Medulla oblongata (tissue), 1 donor: ENCODE results near the gene PRKAR2B.
"Not testable (repeated sequence)": the region's sequence is repeated elsewhere in the genome, so short reads cannot be mapped to it uniquely, and the experiment has no call there.

Source experiments
- DNase-seq: peaks from one replicate; pipeline ENCODE4 v3.0.0-alpha.2; 2015; ENCODE audit errors: extremely low spot score

Gene PRKAR2B

DNA sequence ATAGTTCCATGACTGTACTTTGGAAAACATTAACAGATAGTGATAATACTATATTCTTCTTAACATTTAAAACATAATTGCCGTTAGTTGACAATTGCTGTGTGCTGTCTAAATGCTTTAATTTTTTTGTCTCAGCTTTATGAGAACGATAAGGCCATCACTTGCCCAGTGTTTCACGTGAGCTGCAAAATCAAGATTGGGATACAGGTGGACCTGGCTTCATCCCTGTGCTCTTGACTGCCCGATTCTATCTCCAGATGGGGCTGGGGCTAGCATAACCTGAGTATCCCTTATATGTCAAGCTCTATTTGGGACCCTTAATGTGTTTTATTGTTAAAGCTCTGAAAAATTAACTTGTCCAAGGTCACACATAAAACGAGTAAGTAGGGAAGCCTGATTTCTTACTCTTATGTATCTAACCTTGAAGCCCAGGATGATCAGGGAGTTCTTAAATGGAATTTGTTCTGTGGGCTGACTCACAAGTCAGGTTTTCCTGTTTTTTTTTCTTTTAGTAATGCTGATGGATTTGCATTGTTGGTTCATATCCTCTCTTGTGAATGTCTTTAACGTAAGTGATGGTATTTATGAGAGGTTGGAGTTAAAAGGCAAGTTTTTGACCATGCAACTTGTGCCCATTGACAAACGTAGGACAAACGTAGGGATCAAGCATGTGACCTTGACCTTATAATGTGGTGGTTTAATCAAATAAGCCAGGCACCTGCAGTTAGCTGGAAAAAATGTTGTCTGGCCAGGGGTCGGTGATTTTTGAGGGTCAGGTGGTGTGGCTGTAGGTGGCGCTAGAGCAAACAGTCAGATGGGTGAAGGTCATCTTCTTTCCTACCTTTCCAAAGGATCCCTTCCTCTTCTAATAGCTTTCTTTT lies 3.6 kb downstream of the PRKAR2B start:
- DNase-seq, result no peak

DNA sequence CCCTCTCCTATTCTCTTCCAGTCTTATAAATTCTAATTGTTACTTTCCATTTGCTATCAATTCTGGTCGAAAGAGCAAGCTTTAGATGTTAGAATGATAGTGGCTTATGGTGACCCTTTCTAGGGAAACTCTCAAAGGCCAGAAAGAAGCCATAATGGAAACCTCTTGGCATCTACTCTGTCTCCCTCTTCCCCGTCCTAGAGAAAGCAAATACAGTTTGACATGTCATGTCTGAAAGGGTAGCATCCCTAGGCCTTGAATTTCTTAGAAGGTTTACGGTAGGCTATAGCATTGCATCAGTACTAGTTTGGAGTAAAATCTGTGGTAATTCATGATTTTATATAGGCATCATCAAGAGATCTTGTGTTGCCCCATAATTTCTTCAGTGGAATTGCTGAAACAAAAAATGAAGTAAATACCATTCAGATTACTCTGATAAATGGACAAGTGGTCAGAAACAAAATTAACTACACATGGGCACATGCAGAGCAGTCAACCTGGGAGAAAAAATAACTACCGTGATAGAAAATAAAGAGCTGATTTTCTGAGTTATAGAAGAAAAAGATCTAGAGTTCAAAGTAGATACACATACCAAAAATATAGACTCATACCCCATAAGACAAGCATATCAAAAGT lies 4.4 kb downstream of the PRKAR2B start:
- no peak for DNase-seq

DNA sequence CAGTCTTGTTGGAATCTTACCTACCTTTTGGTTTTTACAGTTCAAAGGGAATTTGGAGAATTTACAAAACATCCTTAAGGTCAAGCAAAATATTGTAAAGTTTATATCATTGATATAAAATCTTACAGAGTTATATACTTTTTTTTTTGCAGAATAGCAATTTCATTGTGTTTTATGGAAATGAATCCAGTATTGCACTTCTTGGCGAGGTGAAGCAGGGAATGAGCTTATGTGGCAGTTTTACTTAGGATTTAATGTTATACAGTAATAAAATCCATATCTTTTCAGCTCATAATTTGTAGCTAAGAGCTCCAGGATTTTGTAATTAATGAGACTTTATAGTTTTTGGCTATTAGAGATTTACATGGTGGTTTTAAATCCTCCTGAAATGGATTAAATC lies 5.0 kb downstream of the PRKAR2B start:
- DNase-seq, result no peak

DNA sequence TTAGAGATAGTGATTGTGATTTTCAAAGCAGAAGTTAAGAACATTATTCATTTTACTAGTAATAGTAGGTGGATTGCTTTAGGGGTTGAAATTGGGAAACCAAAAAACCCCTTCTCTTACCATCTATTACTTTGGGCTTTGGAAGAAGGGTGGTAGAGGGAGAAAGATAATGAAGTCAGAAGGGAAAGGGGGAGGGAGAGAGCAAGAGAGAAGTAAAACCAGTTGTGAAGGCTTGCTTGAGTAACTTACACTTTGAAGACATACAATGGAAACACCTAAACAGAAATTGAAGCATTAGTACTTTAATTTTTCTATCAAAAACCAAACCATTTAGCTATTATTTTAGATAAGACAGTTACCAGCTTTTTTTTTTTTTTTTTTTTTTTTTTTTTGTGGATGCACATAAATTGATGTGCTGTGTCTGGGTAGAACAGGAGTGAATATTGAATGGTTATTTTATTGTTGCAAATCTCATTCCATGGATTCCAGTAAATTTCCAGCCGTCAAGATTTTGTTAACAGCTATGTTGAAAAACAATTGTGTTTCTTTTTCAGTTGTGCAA lies 5.5 kb downstream of the PRKAR2B start:
- DNase-seq, result no peak

DNA sequence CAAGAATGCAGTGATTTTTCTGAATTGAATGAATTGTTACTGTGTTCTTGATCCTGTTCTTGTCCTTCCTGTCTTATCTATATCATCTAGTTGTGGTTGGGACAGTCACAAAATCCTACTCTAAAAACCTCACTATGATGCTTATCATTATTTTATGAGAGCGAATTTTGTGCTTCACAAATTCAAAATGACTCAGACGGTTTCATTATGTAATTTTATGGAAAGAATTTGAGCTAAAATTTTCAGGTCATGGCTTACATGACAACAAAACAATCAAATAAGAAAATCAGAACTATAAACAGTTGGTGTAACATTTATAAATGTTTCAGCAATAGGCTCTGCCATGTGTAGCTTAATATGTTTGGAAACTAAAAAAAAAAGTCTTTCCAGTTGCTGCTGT lies 6.9 kb downstream of the PRKAR2B start:
- DNase-seq, result no peak

DNA sequence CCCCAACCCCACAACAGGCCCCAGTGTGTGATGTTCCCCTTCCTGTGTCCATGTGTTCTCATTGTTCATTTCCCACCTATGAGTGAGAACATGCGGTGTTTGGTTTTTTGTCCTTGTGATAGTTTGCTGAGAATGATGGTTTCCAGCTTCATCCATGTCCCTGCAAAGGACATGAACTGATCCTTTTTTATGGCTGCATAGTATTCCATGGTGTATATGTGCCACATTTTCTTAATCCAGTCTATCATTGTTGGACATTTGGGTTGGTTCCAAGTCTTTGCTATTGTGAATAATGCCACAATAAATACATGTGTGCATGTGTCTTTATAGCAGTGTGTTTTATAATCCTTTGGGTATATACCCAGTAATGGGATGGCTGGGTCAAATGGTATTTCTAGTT lies 10.5 kb downstream of the PRKAR2B start:
- not testable (repeated sequence) for DNase-seq

DNA sequence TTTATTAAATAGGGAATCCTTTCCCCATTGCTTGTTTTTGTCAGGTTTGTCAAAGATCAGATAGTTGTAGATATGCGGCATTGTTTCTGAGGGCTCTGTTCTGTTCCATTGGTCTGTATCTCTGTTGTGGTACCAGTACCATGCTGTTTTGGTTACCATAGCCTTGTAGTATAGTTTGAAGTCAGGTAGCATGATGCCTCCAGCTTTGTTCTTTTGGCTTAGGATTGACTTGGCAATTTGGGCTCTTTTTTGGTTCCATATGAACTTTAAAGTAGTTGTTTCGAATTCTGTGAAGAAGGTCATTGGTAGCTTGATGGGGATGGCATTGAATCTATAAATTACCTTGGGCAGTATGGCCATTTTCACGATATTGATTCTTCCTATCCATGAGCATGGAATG lies 11.6 kb downstream of the PRKAR2B start:
- not testable (repeated sequence) for DNase-seq

DNA sequence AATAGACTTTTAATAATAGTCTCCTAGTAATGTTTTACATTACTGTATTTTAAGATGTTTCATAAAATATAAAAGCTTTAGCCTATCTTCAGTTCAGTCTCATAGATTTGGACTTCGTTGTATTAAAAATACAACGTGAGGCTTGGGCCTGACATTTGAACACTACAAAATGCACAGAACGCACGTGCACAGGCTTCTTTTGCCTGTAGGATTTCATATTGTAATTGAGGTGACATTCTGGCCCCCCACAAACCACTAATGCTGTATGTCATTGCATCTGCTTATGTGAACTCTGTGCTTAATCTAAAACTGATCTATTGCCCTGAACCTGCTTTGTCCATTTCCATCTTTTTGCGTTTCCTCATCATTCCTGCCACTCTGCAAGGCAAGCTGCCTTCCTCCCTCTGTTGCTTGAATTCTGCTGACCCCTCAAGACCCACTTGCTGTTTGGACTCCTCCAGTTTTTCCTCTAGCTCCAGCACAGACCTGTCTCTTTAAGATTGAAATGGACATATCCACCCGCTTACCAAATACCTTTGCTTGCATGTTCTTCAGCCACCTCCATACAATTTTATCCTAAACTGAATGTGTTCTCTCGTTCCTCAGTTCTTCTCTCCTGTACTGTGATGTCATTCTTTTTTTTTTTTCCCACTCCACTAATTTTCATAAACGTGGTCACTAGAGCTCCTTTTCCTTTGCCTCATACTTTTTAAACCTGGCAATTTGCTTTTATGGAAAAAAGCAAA lies 12.4 kb downstream of the PRKAR2B start:
- no peak for DNase-seq

DNA sequence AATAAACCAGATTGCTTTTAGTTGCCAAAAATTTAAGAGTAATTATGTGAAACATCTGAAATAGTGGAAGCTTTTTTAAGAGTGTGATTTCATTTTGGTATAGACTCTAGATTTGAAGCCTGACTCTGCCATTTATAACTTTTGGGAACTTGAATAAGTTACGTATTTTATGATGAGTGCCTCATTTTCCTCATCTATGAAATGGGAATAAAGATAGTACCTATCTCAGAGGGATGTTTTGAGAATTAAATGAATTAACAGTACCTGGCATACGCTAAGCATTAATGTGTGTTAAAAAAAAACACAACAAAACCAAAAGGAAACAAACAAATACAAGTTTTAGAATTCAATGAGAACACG lies 12.9 kb downstream of the PRKAR2B start:
- no peak for DNase-seq

DNA sequence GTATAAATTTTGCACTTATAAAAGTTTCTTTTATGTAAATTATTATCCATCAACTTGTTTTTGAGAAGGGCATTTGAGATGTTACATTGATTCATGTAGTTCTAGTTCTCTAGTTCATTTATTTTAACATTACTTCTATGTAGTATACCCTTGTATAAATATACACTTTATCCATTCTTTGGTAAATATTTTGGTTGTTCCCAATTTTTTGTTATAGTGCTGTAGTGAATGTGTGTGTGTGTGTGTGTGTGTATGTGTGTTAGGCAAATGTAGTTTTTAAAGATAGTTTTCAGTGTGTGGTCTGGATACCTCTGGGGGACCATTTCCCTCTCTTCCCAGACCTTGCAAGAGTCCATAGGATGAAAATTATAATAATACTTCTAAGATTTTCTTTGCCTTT lies 15.0 kb downstream of the PRKAR2B start:
- DNase-seq, result no peak

DNA sequence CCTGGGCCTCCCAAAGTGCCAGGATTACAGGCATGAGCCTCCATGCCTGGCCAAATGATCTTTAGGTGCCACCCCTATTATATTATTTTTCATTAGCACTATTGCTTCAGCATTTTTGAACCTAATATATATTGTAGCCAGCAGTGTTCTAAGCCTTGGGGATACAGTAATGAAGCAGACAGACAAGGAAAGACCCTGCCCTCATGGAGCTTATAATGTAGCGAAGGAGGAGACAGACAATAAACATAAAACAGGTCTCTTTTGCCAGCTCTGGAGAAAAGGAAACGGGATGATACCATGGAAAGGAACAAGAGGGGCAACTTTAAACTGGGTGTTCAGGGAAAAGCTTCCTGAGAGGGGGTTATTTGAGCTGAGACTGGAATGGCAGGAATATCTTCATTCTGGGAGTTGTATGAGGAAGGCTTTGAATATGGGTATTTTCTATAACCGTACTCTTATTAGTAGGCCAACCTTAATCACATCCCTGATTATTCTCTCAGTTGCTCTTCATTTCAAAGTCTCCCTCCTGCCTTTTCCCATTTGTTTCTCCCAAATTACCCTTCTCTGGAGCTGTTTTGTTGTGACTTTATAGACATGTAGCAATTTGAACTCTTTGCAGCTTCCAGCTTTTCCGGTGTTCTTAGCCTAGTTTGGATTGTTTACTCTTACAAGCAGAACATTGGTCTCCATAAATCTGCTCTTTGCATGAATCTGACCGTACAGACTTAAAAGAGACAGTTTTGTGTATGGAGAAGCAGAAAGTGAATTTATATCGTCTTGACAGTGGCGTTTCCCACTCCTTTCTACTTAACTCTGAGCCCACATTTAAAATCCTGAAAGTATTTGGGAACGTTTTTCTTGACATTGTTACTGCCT lies 19.0 kb downstream of the PRKAR2B start:
- no peak for DNase-seq

DNA sequence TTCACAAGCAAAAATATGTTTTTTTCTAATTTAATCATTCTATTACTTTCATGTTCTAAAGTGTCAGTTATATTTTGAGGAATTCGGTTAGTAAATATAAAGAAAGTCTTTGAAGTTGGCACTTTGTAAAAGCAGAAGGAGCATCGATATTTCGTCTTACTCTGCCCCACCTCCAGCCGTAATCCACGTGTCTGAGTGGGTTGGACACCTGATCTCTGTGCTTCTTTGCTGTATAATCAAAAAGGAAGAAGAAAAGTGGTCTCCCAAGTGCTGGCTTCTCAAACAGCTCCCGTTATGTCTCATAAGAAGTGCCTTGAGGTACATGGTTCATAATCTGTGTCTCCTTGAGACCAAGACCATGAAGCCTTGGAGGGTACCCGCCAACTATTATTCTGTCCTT lies 19.8 kb downstream of the PRKAR2B start:
- DNase-seq, result no peak

DNA sequence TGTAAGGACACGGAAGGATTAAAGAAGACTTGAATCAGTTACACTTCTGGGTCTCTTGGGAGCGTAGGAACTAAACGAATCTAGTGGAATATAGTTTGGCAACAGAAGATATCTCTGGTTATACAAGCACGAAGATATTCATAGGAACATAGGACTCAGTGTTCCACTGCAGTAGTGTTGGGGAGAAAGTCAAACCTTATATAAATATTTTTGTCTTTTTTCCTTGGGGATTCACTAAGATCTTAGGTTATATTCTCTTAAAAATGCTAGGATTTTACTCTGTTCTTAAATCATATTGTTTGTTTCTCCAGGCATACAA lies 21.4 kb downstream of the PRKAR2B start:
- DNase-seq, result no peak

DNA sequence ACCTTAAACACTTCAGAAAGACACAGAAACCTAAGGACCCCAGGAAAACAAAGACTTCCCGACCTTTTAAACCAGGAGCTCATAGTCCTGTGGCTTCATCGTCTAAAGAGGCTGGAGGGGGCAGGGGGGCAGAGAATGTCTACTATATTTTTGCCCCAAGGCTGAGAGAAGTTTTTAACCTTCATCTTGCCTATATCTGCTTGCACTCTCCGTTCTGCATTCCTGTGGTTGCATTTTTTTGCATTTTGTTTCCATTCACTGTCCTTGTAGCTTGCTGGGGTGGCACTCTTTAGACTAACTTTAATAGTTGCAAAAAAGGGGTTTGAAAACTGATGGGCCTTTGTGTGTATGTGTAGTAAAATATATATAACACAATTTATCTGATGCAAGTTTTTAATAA lies 23.7 kb downstream of the PRKAR2B start:
- DNase-seq, result no peak

DNA sequence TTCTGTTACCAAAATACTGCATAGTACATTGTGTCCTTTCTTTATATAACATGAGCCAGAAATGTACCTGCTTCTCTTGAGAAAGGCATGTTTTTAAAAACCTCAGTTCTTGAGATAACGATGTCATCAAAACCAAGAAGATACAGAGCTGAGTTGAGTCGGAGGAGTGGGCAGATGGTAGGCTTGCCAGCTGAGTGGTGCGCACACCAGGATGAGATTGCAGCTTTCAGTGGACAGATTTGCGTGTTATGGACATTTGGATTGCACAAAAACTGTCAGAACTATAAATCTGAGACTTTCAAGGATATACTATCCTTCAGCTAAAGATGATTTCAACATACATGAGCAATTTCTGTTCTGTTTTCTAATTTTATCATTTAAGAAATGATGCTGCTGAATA lies 25.0 kb downstream of the PRKAR2B start:
- no peak for DNase-seq

DNA sequence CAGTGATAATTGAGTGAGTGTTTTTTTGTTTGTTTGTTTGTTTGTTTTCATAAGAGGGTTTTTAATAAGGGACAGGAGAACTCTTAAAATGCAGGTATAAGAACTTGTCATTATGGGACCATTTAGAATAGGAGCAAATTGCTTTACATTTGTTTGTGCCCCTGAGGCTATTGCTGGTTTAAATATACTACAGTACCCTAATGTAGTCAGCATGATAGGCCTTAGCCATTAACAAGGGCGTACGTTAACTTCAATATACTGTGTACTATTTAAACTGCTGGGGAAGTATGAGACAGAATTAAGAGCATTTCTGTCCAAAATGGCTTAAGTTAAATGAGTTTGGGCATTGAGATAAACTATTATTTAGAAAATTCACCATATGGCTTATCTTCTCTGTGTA lies 26.2 kb downstream of the PRKAR2B start:
- no peak for DNase-seq

DNA sequence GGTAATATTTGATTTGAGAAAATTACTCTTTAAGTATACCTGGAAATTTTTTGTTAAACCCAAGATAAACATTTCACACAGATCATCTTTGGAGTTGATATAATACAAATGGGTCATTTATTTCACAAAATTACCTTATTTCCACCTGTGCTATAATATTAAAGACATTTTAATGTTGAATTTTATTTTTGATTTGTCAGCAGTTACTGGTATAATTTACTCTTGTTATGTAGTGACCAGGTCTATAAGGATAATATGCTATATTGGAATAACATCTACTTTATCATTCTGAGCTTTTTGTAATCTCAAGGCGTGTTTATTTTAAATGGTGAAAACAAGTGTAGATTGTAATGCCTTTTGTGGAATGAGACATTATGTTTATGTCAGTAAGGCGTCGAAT lies 26.6 kb downstream of the PRKAR2B start:
- no peak for DNase-seq

DNA sequence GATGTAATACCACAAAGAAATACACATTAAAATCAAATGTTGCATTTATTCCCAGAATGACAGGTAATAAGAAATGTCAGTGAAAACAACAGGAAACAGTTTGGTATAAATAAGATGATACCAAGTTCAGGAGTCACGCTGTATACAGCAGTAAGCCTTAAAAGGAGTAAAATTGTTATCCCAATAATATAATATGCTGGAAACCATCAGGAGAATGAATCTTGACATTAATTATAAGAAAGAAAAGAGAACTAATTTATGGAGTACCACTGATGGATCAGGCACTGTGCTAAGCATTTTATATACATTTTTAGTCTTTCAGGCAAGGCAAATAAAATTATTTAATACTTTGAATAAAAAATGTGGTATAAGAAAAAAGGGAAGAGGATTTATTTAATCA lies 27.6 kb downstream of the PRKAR2B start:
- DNase-seq, result no peak

DNA sequence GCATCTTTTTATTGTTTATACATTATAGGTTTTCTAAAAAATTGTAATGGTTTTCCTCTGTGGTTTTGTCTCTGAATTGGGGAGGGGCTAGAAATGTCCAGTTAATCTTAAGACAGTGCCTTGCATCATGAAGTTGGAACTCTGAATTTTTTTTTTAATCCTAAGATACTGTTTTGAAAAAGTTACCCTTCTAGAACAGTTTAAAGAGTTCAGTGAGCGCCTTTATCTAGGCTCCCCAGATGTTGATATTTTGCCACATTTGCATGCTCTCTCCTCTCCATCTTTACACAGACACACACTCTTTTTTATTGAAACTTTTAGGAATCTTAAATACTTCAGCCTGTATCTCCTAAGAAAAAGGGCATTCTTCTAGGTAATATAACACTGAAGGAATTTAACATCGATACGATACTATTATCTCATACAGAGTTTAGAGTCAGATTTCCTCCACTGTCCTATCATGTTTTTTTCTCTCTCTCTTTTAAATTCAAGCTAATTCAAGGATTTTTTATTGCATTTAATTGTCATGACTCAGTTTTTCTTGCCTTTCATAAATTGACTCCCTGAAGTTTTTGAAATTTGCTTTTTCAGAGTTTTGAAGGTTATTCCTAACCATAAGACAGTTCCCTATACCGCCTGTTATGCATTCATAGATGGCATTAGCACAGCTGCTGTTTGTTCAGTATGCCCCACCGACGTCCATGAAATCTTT lies 31.5 kb downstream of the PRKAR2B start:
- no peak for DNase-seq

DNA sequence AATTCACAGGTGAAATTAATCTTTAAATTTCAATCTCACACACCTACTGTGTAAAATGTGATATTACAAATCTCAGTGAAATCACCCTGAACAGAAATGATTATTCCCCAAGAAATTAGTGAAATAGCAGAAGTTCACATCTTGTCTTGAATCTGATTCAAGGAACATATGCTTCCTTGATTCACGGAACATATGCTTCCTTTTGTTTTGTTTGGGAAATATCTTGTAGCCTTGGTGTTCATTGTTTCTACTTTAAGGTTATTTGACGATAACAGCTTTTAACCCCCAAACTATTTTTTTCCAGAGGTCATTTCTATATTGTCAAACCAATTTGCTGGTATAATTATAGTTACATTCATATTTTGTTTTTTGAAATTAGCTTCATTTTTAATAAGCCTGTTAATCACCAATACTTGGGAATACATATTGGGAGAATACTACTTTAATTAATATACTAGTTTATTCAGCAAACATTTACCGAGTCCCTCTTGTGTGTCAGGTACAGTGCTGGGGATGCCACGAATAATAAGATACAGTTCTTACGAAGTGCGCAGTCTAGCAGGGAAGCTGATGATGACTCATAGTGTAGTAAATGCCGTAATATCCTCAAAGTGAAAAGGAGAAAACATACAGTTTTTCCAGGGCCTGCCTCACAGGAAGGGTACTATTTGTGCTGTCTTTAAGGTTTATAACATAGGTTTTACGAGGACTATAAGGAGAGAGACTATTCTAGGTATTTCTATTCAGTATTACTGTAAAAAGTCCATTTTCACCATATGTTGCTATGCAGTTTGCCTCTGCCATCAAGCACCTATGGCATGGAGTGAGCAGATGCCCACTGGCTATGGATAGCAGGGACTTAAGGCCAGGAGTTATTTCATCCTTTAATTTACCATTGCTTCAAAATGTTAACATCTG lies 32.5 kb downstream of the PRKAR2B start:
- DNase-seq, result no peak
